K562 (cell line): ENCODE data around the gene MMP17. TPM values are rescaled to one million over a fixed set of nuclear protein-coding genes. Genes with fewer than 3 reads are reported as not detected.

Experiments
- CC2D1A ChIP-seq: fragments of 450-650 bp; IDR thresholded peaks from 2 replicates; pipeline ENCODE4 v1.6.1; 2017; ENCODE audit warnings: mild to moderate bottlenecking
- HDAC1 ChIP-seq, 2 experiments: fragments of 450-650 bp; IDR thresholded peaks; 2 replicates each; pipeline ENCODE4 v1.6.1; 2016 to 2017; ENCODE audit warnings: inconsistent platforms in 1 of 2, mild to moderate bottlenecking in 1 of 2, moderate library complexity in 1 of 2
- IRF1 ChIP-seq: sonication (generic); formaldehyde crosslinking; IDR thresholded peaks from 2 replicates; pipeline ENCODE4 v1.8.0; 2022; ENCODE audit warnings: missing genetic modification reagents, mild to moderate bottlenecking, borderline replicate concordance
- MLLT1 ChIP-seq, 2 experiments: fragments of 450-650 bp; IDR thresholded peaks; 2 replicates each; pipeline ENCODE4 v1.6.1; 2016
- NKRF ChIP-seq: fragments of 450-650 bp; IDR thresholded peaks from 2 replicates; pipeline ENCODE4 v1.6.1; 2016; ENCODE audit warnings: borderline replicate concordance
- PHF20 ChIP-seq: fragments of 450-650 bp; IDR thresholded peaks from 2 replicates; pipeline ENCODE4 v1.6.1; 2018; ENCODE audit not compliant: partially characterized antibody
- POLR2B ChIP-seq: fragments of 450-650 bp; IDR thresholded peaks from 2 replicates; pipeline ENCODE4 v1.6.1; 2018; ENCODE audit warnings: low read depth; ENCODE audit not compliant: partially characterized antibody
- POLR2G ChIP-seq: fragments of 200-400 bp; formaldehyde crosslinking; IDR thresholded peaks from 2 replicates; pipeline ENCODE4 v1.6.1; 2017; ENCODE audit warnings: low read depth, mild to moderate bottlenecking, antibody characterized with exemption, low read length, moderate library complexity
- RAD51 ChIP-seq: fragments of 450-650 bp; IDR thresholded peaks from 2 replicates; pipeline ENCODE4 v1.7.1; 2016; ENCODE audit warnings: low read depth, mild to moderate bottlenecking, borderline replicate concordance
- polyA plus RNA-seq, 8 experiments: library from polyadenylated mRNA; depleted of rRNA in 4 of 8; stranded (reverse) in 5 of 8; unstranded in 3 of 8; fragments of >200 nt; fragmentation: Nextera tagmentation in 2 of 8; fragmentation: Illumina TruSeq in 1 of 8; extraction: Ambion mirVana in 2 of 8; extraction: Trizol in 1 of 8; gene quantifications; 2 replicates each; pipeline versions ENCODE4 v1.2.1 to v1.2.3, GENCODE V29; 2011 to 2014; ENCODE audit warnings: inconsistent platforms in 1 of 8, missing spikeins in 1 of 8
- total RNA-seq, 7 experiments: library from RNA; depleted of rRNA in 6 of 7; stranded (reverse); fragments of >200 nt in 6 of 7; fragmentation: Illumina TruSeq in 2 of 7; extraction: Trizol in 2 of 7; gene quantifications; 2 replicates each; pipeline versions ENCODE4 v1.2.1 to v1.2.3, GENCODE V29; 2011 to 2021; ENCODE audit warnings: low replicate concordance in 1 of 7

Gene MMP17
- total and polyA plus RNA-seq, 9 of the 15 experiments (the other 6 are each of a cell fraction or from before 2014, with no cell fraction given): 1.1 to 21.2 (median 17.1) TPM; not detected in 2

GRCh38 chr12:131856366-131857097 is 28.3 kb downstream of the MMP17 start (continued):
- TF ChIP-seq NKRF: peak; percentile 71
- peak; percentile 44 for TF ChIP-seq POLR2G
- peak in 1 of 2 experiments; percentile 24; a peak in 1 of 4 replicates for TF ChIP-seq HDAC1 (IDR thresholded peaks at IDR 0.05)
- no peak for TF ChIP-seq IRF1 (CRISPR knock-in tag)
- TF ChIP-seq CC2D1A: 0 out of 2 replicates have a peak, but pooled peaks have one; percentile 30
- peak; percentile 46 for TF ChIP-seq POLR2B
- no peak for TF ChIP-seq RAD51
- 0 out of 4 replicates have a peak, but pooled peaks of 1 of the 2 experiments have one; percentile 20 for TF ChIP-seq MLLT1 (IDR thresholded peaks at IDR 0.05)
- TF ChIP-seq PHF20: peak; percentile 43
